AG04450 (cell line): ENCODE results near the gene GCHFR. TPM values are rescaled to one million over a fixed set of nuclear protein-coding genes. Genes with fewer than 3 reads are reported as not detected.

Experiments used
- CTCF ChIA-PET: fragments of 300-600, 350-600 bp; formaldehyde crosslinking; extraction: SDS; loops from one replicate; lab custom pipeline; 2022; ENCODE audit warnings: antibody characterized with exemption, inconsistent platforms; lab: Charles Lee
- POLR2A ChIA-PET: fragments of 350-600 bp; formaldehyde crosslinking; extraction: SDS; loops from one replicate; lab custom pipeline; 2021; ENCODE audit warnings: antibody characterized with exemption, inconsistent platforms; lab: Yijun Ruan, JAX
- DNase-seq: peaks from one replicate; pipeline ENCODE4 v3.0.0-alpha.2; 2011; ENCODE audit warnings: low read depth, low spot score
- H3K27ac ChIP-seq: one replicate; pipeline ENCODE4 v1.5.1; 2012; ENCODE audit warnings: low read depth, low read length, control low read depth
- H3K27me3 ChIP-seq: one replicate; pipeline ENCODE4 v1.6.0; 2012; ENCODE audit warnings: low read length; ENCODE audit not compliant: control insufficient read depth, insufficient read depth
- H3K4me3 ChIP-seq: 2 replicates; pipeline ENCODE4 v1.5.1; 2011; ENCODE audit warnings: mild to moderate bottlenecking, low read depth, low read length, control low read depth
- H3K9me3 ChIP-seq: 2 replicates; pipeline ENCODE4 v1.5.1; 2012; ENCODE audit warnings: low read length; ENCODE audit not compliant: control insufficient read depth, insufficient read depth
- CTCF ChIP-seq: IDR thresholded peaks from 2 replicates; pipeline ENCODE4 v1.5.1; 2011; ENCODE audit warnings: low read depth, low read length, control low read depth, inconsistent platforms
- polyA plus RNA-seq: library from polyadenylated mRNA; depleted of rRNA; stranded (reverse); fragments of >200 nt; gene quantifications from 2 replicates; pipeline ENCODE4 v1.2.3, GENCODE V29; 2011

GCHFR gene
- polyA plus RNA-seq, 1 experiment: 4.2 TPM

GRCh38 chr15:40722354-40722753 lies 41.5 kb upstream of the GCHFR start:
- no peak overlapping the region for H3K27ac ChIP-seq
- no peak for TF ChIP-seq CTCF
- H3K4me3 ChIP-seq: no peak overlapping the region
- no peaks in the 10 kb centered on the region for H3K9me3 ChIP-seq
- ChIA-PET CTCF (no interaction called here), POLR2A (interaction anchor here (0.6 to 0.7 kb wide), 2 partner anchors 30 to 39 kb away, joined by 4 read pairs; no protein-coding TSS in a partner anchor)
- DNase-seq: no peak
- no peaks in the 10 kb centered on the region for H3K27me3 ChIP-seq

- POLR2A ChIA-PET: interaction anchor here (0.6 kb wide), 1 partner anchor 38 kb away, joined by 4 read pairs; no protein-coding TSS in a partner anchor
These were observed 40.9 kb upstream of the GCHFR start for GRCh38 chr15:40722934-40723333.

GRCh38 chr15:40723919-40724318 lies 39.9 kb upstream of the GCHFR start:
- Histone ChIP-seq H3K9me3 (no peaks in the 10 kb centered on the region), H3K27me3 (no peaks in the 10 kb centered on the region), H3K4me3 (no peak overlapping the region), H3K27ac (no peak overlapping the region)
- ChIA-PET CTCF (interaction anchor here (0.9 kb wide), 1 partner anchor 168 kb away, joined by 3 read pairs; no protein-coding TSS in a partner anchor), POLR2A (interaction anchor here (0.7 kb wide), 1 partner anchor 187 kb away, joined by 4 read pairs; no protein-coding TSS in a partner anchor)
- no peak for DNase-seq
- no peak for TF ChIP-seq CTCF

More at GRCh38 chr15:40722934-40723333, 40.9 kb upstream of the GCHFR start:
- Histone ChIP-seq H3K27ac (no peak overlapping the region), H3K4me3 (no peak overlapping the region), H3K9me3 (no peaks in the 10 kb centered on the region), H3K27me3 (no peaks in the 10 kb centered on the region)
- DNase-seq: no peak
- no peak for TF ChIP-seq CTCF
- CTCF ChIA-PET: interaction anchor here (0.6 kb wide), 1 partner anchor 44 kb away, joined by 3 read pairs; no protein-coding TSS in a partner anchor

- Histone ChIP-seq H3K27ac (no peak overlapping the region), H3K9me3 (no peaks in the 10 kb centered on the region), H3K4me3 (no peak overlapping the region), H3K27me3 (no peaks in the 10 kb centered on the region)
- no peak for TF ChIP-seq CTCF
- POLR2A ChIA-PET: interaction anchor here (1.1 kb wide), 1 partner anchor 13 kb away, joined by 3 read pairs; no protein-coding TSS in a partner anchor
- DNase-seq: no peak
- CTCF ChIA-PET: interaction anchor here (0.7 to 0.8 kb wide), 2 partner anchors 128 to 163 kb away, joined by 3 to 7 read pairs; partner anchors contain the start of gene VPS18
These were observed 32.8 kb upstream of the GCHFR start for GRCh38 chr15:40731034-40731433.

GRCh38 chr15:40736575-40736974 lies 27.3 kb upstream of the GCHFR start:
- no peak overlapping the region for H3K4me3 ChIP-seq
- H3K9me3 ChIP-seq: no peaks in the 10 kb centered on the region
- CTCF ChIA-PET: no interaction called here
- DNase-seq: no peak
- no peak overlapping the region for H3K27ac ChIP-seq
- H3K27me3 ChIP-seq: no peaks in the 10 kb centered on the region
- no peak for TF ChIP-seq CTCF
- POLR2A ChIA-PET: no interaction called here
